Measurements from ENCODE around the gene UBE2E2. TPM values are rescaled to one million over a fixed set of nuclear protein-coding genes. Genes with fewer than 3 reads are reported as not detected.

UBE2E2 gene
- polyA plus RNA-seq, 1 experiment: 41.9 TPM

- H3K36me3 ChIP-seq (ENCODE audit: control insufficient read depth, insufficient read depth, low read length): no peaks in the 10 kb centered on the region
- TF ChIP-seq CTCF (IDR thresholded peaks at IDR 0.05; ENCODE audit: insufficient read depth, low read depth, low read length): no peak
- ChIA-PET POLR2A (no interaction called here), CTCF (interaction anchor here (1.0 kb wide), 1 partner anchor 13 kb away, joined by 3 read pairs; no protein-coding TSS in a partner anchor)
- no peaks in the 10 kb centered on the region for H3K27me3 ChIP-seq (ENCODE audit: control insufficient read depth, insufficient read depth, low read length)
- no peak overlapping the region for H3K4me3 ChIP-seq (ENCODE audit: low read depth, low read length)
- no peak for DNase-seq (ENCODE audit: low read depth)
Measured at GRCh38 chr3:23587513-23587912, 384.4 kb downstream of the UBE2E2 start.

GRCh38 chr3:23588547-23588946, 385.4 kb downstream of the UBE2E2 start:
- TF ChIP-seq CTCF (IDR thresholded peaks at IDR 0.05; ENCODE audit: insufficient read depth, low read depth, low read length): no peak
- H3K36me3 ChIP-seq (ENCODE audit: control insufficient read depth, insufficient read depth, low read length): no peaks in the 10 kb centered on the region
- ChIA-PET POLR2A (no interaction called here), CTCF (interaction anchor here (0.7 to 1.0 kb wide), 2 partner anchors 14 to 283 kb away, joined by 3 read pairs; no protein-coding TSS in a partner anchor)
- H3K27me3 ChIP-seq (ENCODE audit: control insufficient read depth, insufficient read depth, low read length): no peaks in the 10 kb centered on the region
- no peak overlapping the region for H3K4me3 ChIP-seq (ENCODE audit: low read depth, low read length)
- DNase-seq (ENCODE audit: low read depth): no peak

- no peak for TF ChIP-seq CTCF (IDR thresholded peaks at IDR 0.05; ENCODE audit: insufficient read depth, low read depth, low read length)
- no peaks in the 10 kb centered on the region for H3K36me3 ChIP-seq (ENCODE audit: control insufficient read depth, insufficient read depth, low read length)
- POLR2A ChIA-PET: no interaction called here
- H3K4me3 ChIP-seq (ENCODE audit: low read depth, low read length): no peak overlapping the region
- CTCF ChIA-PET: no interaction called here
- no peak for DNase-seq (ENCODE audit: low read depth)
- no peaks in the 10 kb centered on the region for H3K27me3 ChIP-seq (ENCODE audit: control insufficient read depth, insufficient read depth, low read length)
Measured at GRCh38 chr3:23589602-23590001, 386.5 kb downstream of the UBE2E2 start.

- H3K27me3 ChIP-seq (ENCODE audit: control insufficient read depth, insufficient read depth, low read length): no peaks in the 10 kb centered on the region
- ChIA-PET POLR2A (no interaction called here), CTCF (interaction anchor here (0.6 kb wide), 1 partner anchor 238 kb away, joined by 4 read pairs; no protein-coding TSS in a partner anchor)
- H3K4me3 ChIP-seq (ENCODE audit: low read depth, low read length): no peak overlapping the region
- H3K36me3 ChIP-seq (ENCODE audit: control insufficient read depth, insufficient read depth, low read length): no peaks in the 10 kb centered on the region
- TF ChIP-seq CTCF (IDR thresholded peaks at IDR 0.05; ENCODE audit: insufficient read depth, low read depth, low read length): no peak
- DNase-seq (ENCODE audit: low read depth): no peak
Measured at GRCh38 chr3:23590424-23591273, 387.5 kb downstream of the UBE2E2 start.

- no peak for TF ChIP-seq CTCF (IDR thresholded peaks at IDR 0.05; ENCODE audit: insufficient read depth, low read depth, low read length)
- H3K4me3 ChIP-seq (ENCODE audit: low read depth, low read length): no peak overlapping the region
- ChIA-PET POLR2A (no interaction called here), CTCF (no interaction called here)
- no peaks in the 10 kb centered on the region for H3K27me3 ChIP-seq (ENCODE audit: control insufficient read depth, insufficient read depth, low read length)
- H3K36me3 ChIP-seq (ENCODE audit: control insufficient read depth, insufficient read depth, low read length): no peaks in the 10 kb centered on the region
- no peak for DNase-seq (ENCODE audit: low read depth)
Measured at GRCh38 chr3:23591374-23591773, 388.2 kb downstream of the UBE2E2 start.
